Non-pigmented ciliary epithelial cell (primary cell): ENCODE measurements around the gene TBCE.
A peak's percentile ranks its signal among the peaks of the same experiment; 100 is the strongest.
"Not testable (repeated sequence)": the region's sequence is repeated elsewhere in the genome, so short reads cannot be mapped to it uniquely, and the experiment has no call there.

Experiments
- DNase-seq: peaks from one replicate; pipeline ENCODE4 v3.0.0-alpha.2; 2010; ENCODE audit warnings: low read depth

TBCE gene

DNA sequence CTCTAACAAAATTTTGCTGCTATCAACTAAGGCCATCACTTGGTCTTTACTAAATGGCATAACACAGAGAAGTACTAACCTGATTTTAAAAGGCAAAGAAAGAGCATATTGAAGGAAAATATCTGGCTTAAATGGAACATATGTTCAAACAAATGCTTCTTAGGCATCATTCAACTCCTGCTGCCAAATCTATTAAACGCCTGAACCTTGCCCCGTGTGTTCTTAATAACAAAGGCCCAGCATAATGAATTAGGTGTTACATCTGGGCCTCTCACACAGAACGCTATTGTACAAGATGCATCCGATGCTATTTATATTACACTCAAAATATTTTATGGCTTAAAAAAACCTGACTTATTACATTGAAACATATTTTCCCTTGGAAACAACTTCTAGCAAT, 88.6 kb downstream of the TBCE start:
- no peak for DNase-seq

- not testable (repeated sequence) for DNase-seq
These were observed 90.6 kb downstream of the TBCE start for GRCh38 chr1:235457856-235458255.

DNA sequence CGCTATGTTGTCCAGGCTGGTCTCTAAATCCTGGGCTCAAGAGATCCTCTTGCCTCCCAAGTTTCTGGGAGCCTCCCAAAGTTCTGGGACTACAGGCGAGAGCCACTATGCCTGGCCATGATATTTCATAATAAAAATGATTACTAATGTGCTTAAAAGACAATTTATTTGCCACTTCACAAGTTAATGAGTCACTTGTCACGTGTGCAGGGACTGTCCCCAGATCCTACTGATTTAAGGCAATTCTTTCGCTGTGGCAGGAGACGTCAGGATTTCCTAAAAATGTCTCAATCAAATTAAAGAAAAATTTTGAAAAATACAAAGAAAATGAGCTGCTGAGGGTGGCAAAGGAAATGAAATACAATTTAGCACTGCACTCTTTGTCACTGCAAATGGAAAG, 93.5 kb downstream of the TBCE start:
- no peak for DNase-seq

DNA sequence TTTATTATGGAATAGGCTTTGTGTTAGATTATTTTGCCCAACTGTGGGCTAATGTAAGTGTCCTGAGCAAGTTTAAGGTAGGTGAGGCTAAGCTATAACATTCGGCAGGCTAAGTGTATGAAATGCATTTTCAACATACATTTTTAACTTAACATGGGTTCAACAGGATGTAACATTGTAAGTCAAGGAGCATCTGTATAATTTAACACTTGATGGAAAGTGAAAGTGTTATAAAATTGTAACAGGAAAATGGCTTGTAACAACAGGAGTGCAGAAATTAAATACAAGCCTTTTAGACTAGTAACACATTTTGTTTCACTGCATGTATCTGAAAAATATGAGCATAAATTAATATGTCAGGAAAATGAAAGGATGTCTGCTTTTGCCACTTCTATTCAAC, 94.7 kb downstream of the TBCE start:
- DNase-seq = no peak

DNA sequence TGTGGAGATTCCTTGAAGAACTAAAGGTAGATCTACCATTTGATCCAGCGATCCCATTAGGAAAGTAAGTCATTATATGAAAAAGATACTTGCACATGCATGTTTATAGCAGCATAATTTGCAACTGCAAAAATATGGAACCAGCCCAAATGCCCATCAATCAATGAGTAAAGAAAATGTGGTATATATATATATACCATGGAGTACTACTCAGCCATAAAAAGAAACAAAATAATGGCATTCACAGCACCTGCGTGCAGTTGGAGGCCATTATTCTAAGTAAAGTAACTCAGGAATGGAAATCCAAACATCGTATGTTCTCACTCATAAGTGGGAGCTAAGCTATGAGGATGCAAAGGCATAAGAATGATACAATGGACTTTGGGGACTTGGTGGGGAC, 95.6 kb downstream of the TBCE start:
- not testable (repeated sequence) for DNase-seq

DNA sequence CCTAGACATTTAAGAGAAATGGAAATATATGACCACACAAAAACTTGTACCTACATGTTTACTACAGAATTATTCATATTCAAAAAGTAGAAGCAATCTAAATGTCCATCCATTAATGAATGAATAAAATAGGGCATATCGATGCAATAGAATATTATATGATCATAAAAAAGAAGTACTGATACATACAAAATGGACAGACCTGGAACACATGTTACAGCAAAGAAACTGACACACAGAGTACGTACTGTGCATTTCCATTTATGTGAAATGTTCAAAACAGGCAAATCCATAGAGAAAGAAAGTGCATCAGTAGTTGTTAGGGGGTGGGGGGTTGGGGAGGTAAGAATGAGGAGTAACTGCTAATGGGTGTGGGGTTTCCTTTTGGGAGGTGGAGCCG, 97.8 kb downstream of the TBCE start:
- no peak for DNase-seq

DNA sequence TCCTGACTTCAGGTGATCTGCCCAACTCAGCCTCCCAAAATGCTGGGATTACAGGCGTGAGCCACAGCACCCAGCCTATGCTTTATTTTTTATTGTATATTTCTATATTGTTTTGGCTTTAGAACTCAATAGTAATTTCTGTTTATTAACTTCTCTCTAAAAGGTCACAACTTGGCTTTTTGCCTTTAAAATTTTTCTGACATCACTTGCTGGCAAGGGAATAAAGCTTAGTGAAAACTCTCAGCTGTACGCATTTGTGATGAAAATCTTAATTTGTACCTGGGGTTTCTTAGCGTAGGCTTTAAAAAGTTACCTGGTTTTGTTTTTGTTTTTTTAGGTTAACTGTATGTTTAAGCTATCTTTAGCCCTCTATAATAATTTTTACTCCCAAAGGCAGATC, 100.8 kb downstream of the TBCE start:
- no peak for DNase-seq

GRCh38 chr1:235468970-235469369, 101.7 kb downstream of the TBCE start:
- DNase-seq = peak; percentile 55

- DNase-seq = not testable (repeated sequence)
These were observed 102.7 kb downstream of the TBCE start for GRCh38 chr1:235469897-235470296.

DNA sequence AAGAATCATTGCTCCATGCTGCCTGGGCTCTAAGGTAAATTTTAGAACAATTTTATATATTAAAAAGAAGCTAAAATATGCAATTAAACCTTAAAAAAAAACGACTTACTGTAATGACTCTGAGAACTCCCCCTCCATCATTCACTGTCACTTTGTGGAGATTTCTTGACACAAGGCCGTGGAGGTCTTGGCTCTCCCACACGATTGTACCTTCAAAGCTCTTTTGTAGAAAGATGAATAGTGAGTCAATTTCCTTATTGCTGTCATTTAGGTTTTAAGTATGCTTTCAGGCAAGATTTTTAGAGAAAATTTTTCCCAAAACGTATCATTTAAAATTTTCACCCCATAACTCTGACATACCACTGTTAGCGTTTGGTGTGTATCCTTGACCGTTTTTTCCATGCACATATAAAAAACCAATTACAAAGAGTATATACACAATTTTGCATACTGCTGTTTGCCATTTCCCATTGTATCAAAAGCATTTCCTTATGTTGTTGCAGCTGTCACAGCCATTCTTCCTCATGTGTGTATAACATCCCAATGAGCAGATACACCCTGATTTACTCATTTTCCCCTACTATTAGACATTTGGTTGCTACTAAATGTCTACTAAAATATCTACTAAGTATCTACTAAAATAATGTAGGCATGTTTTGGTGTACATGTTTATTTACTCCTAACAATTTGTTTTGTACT, 103.7 kb downstream of the TBCE start:
- no peak for DNase-seq

- DNase-seq = no peak
These were observed 106.6 kb downstream of the TBCE start for GRCh38 chr1:235473806-235474205.

DNA sequence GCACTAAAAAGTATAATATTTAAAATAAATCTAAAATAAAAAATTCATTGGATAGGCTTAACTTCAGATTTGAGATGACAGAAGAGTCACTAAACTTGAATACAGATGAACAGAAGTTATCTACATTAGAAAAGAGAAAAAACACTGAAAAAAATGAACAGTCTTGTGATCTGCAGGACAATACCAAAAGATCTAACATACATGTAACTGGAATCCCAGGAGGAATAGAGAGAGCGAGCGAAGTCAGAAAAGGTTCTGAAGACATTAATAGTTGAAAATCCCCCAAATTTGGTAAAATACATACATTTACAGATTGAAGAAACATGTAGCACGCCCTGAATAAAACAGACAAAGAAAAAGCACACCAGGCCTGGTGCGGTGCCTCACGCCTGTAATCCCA, 115.9 kb downstream of the TBCE start:
- DNase-seq = no peak

- DNase-seq = no peak
These were observed 118.3 kb downstream of the TBCE start for GRCh38 chr1:235485558-235485957.

GRCh38 chr1:235486321-235486720, 119.1 kb downstream of the TBCE start:
- no peak for DNase-seq

DNA sequence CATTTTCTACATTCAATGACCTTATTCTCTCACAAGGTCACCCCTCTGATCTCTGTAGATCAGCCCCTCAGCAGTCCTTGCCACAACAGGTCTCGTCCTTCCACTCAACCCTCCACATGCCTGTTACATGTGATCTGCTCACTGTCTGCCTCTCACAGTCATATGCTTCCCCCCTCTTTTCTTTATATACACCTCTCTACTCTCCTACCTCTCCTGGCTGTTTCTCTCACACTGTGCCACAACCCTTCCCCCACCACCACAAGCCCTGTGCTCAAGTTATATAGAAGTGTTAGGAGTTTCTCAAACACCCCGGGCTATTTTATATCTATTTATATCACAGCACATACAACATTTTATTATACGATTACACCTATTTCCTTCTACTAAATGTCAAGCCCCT, 124.4 kb downstream of the TBCE start:
- DNase-seq = no peak

- no peak for DNase-seq
These were observed 127.3 kb downstream of the TBCE start for GRCh38 chr1:235494531-235494930.

DNA sequence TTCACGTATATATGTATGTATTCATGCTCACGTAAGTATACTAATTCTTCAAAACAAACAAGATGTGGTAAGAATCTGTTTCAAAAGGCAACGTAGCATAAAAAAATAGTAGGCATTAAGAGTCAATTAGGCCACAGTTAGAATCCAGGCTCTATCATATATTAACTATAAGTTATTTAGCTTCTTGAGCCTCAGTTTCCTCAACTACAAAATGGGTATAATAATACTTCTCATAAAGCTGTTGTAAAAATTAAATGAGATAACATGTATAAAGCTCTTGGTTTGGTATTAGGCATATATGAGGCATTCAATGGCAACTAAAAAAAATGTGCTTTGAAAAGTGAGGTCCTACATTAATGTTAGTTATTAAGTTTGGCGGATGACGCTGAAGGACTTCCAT, 127.8 kb downstream of the TBCE start:
- no peak for DNase-seq

DNA sequence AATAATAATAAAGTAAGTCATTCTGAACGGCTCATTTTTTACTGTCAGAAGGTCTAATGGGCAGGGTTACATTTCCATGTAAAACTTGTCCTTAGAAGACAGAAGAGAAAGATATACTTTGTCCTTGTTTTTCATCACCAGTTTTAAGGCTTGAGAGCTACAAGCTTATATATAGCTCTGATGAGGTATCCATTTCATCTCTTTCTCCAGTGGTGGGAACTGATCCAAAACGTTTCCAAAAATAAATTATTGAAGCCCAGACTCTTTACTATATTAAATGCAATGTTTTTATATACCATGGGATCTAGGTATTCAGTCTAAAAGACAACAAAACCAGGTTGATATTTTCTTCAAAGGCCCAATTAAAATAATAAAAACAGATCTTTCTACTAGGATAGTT, 128.3 kb downstream of the TBCE start:
- DNase-seq = no peak

DNA sequence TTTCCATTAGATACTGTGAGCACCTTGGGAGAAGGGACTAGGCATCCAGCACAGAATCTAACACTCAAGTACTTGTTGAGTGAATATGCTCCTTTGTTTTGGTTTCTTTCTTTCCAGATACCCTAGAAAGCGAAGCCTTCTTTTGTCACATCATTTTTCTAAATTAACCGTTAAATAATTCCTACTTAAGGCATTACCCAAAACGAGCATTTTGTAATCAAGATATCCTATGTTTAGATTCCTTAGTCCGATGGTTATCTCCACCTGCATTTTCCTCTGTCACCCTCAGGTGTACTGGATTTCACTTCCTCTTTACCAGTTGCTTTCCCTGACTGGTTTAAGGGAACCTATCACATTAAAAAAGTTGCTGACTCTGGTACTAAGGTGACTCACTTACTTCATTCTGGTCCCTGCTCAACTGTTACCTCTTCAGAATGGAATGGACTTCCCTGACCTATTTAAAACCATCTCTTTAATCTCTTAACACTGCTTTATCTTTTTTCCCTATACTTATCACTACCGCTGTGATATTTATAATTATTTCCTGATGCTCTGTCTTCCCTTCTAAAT, 133.8 kb downstream of the TBCE start:
- DNase-seq = no peak
